Nucleus accumbens (tissue), 56 donors: Measurements from ENCODE around the gene UTP15.

ENCODE experiments used
- DNase-seq, 56 donors: peaks; one replicate each; lab custom pipeline; 2025; lab: John Stamatoyannopoulos, UW

Gene UTP15, protein sequence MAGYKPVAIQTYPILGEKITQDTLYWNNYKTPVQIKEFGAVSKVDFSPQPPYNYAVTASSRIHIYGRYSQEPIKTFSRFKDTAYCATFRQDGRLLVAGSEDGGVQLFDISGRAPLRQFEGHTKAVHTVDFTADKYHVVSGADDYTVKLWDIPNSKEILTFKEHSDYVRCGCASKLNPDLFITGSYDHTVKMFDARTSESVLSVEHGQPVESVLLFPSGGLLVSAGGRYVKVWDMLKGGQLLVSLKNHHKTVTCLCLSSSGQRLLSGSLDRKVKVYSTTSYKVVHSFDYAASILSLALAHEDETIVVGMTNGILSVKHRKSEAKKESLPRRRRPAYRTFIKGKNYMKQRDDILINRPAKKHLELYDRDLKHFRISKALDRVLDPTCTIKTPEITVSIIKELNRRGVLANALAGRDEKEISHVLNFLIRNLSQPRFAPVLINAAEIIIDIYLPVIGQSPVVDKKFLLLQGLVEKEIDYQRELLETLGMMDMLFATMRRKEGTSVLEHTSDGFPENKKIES

DNA sequence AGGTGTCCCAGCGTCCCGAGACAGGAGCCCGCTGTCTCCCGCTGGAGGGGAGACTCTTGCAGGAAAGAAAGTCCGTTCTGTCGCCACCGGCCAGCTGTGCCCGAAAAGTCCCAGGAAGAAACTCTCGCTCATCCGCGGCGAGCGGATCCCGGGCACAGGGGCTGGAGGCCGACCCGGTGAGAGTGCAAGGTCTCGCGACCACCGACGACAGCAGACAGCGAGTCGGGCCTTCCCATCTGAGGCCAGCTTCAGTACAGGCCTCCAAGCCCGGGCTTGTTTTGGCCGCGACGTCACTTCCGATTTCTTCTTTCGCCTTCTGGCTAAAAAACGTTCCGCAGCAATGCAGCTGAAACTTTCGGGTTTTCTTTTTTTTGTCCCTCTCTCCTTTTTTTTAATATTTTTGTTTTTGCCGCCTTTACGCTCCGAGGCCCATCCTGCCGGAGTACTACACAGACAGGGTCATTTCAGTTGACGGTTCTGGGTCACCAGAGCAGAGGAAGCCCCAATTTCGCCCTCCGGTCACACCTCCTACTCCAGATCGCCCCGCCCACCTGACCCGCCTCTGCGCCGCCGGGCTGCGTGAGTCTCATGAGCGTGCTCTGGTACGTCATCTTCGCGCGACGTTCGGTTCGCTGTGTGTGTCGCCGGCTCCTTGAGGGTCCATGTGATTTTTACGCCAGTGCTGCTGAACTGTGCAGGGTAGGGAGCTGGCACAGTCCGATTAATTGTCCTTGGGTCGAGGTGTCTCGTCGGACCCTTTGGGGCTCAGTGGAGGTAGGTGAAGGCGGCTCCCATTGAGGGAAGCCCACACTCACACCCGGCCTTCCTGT is at the start of gene UTP15, which contains the start of gene ANKRA2:
TSS of gene UTP15 (plus strand) at position 605 of the 830 bp plus-strand sequence. CDS start 1,602 bp downstream, outside the sequence.
TSS of gene ANKRA2 (minus strand) at position 501 of the 830 bp plus-strand sequence. CDS start 2,758 bp downstream, outside the sequence.
- DNase-seq, result peak; percentile 75 to 99 (median 95)

DNA sequence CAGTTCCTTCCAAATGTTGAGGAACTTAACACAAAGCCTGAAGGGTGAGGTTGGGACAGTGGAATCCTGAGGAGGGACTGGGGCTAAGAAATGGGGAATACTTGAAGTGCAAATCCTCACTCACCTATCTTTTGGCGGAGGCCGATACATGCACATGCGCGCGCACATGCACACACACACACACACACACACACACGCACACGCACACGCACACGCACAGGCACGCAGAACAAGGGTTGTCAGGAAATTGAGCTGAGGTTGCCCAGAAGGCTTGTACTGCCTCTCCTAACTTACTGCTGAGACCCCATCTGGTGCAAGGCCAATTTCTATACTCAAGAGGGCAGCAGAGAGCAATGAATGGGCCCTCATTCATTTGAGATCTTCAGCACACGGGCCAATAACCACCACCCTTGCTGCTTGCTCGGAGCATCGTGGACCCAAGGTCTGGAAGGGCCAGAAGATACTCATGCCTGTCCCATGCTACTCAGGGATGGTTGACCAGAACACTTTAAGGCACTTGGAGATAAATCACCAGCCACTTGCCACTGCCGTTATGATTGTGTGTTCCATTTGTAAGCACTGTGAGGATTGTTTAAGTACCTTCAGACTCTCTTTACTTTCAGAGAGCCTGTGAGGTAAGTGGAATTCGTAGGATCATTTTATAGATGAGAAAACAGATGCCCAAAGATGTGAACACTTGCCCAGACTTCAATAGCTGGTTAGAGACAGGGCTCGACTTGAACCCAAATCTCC is 45.8 kb upstream of the UTP15 start:
- peak in 49 of 56 donors; percentile 2 to 76 (median 42) for DNase-seq

DNA sequence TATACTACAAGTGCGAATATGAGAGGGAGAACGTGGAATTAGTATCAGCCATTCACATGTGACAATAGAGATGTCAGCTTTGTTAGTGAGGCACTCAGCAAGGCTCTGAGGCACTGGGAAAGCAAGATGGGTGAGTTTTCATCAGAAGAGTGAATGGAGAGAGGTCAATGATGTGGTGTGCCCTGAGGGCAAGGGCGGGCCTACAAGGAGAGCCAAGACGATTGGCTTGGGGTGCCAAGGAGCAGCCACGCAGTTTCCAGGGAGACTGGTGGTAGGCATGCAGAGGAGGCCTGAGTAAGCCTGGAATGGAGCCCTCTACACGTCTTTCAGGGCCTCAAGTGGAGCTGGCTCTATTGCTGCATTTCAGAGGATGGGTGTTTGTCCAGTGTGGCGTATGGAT is 42.6 kb upstream of the UTP15 start:
- no peak for DNase-seq

DNA sequence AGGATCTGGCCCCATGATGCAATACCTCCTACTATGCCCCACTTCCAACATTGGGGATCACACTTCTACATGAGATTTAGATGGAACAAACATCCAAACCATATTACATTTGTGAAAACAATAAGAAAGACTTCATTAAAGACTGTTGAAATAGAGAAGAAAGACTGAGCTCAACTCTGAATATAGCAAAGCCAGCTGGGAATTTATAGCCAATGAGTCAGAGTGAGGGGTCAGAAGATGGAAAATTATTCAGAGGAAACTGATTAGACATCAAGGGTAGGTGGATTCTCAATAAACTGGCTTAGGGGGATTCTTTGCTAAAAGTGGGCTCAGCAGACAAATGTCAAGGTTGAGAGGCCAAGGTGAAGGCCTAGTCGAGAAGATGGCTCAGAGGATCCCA is 41.7 kb upstream of the UTP15 start:
- no peak for DNase-seq

DNA sequence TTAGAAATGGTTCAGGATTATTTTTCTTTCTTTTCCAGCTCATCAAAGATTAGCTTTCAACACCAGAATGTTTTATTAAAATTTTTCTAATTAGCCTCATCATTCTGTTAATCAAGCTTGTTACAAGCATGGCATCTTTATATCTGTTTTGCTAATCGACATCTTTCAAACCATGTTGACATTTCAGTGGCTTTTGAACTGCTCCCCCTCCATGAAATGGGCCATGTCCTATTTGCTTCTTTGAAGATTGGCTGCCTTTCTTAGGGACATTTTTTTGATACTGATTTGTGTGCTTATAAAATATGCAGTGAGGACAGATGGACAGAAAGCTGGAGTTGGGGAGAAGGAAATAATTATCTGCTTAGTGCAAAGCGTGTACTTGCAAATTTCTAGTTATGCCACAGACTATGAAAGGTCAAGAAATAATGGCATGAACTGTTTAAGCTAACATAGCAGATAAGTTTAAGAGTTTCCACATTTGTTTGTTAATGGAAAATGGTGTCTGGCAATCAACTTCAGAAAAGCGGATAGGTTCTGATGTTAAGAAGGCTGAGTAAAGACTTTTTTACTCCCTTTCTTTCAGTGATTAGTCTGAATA is 39.8 kb upstream of the UTP15 start:
- DNase-seq, result no peak

DNA sequence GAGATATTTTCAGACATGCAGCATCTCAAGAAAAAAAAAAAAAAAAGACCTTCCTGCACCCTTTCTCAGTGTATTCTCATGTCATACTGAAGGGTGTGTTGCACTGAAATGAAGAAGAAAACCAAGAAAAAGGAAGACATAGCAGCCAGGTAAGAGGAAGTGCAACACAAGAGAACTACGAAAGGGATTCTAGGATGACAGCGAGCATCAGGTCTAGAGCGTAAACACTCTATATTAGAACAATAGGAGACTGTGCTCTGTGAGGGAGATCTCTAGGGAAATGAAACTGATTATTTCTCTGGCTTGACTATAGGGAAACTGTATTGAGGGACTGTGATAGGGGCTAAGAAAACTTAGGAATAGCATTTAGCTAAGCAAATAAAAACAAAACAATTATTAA is 37.3 kb upstream of the UTP15 start:
- DNase-seq, result no peak

DNA sequence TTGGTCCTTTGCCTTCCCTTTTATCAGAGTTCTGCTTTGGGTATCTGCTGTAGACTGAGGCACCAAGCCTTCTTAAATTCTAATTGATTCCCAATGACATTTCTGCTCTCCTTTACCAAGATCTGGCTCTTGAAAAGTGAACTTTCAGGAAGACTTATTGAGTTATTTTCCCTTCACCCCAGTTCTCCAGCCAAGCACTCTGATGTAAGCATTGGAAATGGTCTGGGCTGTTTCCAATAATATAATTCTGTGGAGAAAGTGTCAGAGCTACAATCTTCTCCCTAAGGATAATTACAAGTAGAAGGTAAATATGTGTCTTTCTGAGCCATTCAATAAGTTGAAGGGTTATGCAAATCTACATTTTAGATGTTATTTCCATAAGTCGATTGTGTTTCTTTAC is 36.5 kb upstream of the UTP15 start:
- no peak for DNase-seq

DNA sequence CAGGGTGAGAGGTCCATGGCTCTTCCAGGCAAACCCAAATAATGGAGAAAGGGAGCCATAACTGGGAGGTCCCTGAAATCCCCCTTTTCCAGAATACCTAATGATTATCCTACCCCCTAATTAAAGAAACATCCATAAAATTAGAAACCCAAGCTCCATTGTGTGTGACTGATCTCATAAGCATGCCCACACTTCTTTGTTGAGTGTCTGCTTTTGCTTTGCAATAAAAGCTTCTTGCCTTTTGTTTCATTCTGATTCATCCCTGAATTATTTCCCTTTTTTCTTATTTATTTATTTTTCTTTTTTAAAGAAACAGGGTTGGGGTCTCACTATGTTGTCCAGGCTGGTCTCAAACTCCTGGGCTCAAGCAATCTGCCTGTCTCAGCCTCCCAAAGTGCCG is 34.2 kb upstream of the UTP15 start:
- no peak for DNase-seq

DNA sequence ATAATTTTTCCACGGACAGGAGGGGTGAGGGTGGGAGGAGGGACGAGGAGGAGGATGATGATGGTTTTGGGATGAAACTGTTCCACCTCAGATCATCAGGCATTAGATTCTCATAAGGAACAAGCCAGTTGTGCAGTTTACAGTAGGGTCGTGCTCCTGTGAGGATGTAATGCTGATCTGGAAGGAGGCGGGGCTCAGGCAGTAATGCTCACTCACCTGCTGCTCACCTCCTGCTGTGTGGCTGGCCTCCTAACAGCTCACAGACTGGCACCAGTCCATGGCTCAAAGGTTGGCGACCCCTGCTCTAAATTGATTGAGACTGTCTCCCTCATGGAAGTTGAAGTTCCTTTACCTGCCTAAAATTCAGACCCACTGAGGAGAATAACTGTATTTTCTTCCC is 33.3 kb upstream of the UTP15 start:
- DNase-seq, result no peak

DNA sequence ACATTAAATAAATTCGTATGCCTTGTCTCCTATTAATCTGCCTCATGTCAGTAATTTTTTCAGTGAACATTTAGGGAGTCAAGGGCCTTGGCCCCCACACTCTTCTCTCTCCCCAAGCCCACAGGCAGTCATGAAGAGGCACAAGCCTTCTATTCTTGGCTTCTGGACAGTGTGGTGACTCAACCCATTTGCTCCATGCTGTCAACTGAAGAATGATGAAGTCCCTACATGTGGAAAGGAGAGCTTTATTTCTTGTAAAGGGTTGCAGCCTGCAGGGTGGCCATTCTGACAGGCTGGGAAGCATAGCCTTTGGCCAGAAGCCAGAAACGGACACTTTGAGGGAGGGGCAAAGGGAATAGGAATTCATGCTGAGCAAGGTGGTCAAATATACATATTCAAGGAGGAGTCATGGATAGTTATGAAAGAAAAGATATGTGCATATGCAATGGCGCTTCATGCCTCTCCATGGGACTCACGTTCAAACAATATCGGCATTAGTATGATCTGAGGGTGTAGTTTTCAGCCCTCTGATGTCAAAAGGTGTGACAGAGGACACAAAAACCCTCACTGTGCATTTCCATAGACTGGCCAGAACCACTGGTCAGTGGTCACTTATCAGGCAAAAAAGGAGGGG is 31.4 kb upstream of the UTP15 start:
- no peak for DNase-seq

DNA sequence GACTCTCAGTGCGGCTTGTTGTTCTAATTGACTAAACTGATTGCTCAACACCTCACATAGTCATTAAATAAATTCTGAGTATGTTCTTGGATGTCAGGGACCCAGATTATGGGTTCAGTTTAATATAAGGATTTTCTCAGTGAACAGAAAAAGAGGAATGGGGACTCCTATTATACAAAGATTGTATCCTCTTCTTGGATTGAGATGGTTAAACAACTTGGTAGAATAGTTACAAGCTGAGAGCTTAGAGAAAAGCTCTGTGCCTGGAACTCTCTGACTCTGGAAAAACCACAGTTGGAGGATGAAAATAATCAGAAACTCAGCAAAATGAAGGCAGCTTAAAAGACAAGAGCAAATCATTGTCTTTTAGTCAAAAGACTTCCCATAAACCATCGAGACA is 30.6 kb upstream of the UTP15 start:
- DNase-seq, result no peak

DNA sequence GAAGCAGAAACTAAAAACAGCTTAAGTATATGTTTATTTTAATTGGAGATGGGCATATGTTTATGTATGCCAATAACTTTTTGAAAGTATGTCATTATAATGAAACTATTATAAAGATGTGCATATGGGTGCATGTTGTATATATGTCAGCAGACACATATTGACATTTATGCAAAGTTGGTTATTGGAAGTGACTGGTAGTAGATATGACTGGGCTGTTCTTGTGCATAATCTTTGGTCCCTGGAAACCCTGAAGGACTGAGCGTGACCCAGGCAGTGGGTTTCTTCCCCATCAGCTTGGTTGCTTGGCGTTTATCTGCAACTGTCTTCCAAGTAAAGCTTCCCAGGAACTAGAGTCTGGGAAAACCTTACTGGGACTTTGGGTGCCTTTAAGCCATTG is 25.8 kb upstream of the UTP15 start:
- DNase-seq, result no peak

DNA sequence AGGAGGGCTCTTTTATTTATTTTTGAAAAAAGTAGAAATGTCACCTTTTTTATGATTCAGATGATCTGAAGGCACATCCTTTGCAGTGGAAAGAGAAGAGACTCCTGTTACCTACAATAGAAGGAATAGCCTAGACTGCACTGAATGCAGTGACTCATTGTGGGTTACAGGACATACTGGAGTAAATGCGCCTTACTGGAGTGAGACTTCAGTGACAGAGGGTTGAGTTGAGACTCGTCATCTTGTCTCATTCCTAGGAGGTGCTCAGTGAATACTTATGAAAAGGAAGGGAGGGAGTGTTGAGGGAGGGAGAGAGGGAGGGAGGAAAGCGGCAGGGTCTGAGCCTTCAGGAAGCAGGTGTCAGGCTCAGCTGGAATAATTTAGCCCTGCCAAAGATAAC is 25.4 kb upstream of the UTP15 start:
- no peak for DNase-seq

DNA sequence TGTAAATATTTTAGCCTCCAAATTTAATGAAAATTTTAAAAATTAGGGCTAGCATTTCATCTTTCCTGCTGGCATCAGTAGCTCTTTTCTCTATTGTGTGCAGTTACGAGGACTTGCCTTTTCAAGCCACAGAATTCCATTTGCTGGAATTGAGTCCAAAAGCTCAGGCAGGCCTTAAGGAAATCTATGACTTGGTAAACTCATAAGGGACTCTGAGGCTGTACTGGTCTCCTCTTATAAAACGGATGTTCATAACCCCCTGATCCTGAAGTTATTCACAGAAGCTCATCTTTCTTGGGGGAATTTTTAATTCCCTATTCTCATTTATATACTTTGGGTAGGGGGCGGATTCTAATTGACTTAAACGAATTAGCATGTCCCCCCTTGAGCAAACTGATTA is 23.5 kb upstream of the UTP15 start:
- DNase-seq, result no peak

DNA sequence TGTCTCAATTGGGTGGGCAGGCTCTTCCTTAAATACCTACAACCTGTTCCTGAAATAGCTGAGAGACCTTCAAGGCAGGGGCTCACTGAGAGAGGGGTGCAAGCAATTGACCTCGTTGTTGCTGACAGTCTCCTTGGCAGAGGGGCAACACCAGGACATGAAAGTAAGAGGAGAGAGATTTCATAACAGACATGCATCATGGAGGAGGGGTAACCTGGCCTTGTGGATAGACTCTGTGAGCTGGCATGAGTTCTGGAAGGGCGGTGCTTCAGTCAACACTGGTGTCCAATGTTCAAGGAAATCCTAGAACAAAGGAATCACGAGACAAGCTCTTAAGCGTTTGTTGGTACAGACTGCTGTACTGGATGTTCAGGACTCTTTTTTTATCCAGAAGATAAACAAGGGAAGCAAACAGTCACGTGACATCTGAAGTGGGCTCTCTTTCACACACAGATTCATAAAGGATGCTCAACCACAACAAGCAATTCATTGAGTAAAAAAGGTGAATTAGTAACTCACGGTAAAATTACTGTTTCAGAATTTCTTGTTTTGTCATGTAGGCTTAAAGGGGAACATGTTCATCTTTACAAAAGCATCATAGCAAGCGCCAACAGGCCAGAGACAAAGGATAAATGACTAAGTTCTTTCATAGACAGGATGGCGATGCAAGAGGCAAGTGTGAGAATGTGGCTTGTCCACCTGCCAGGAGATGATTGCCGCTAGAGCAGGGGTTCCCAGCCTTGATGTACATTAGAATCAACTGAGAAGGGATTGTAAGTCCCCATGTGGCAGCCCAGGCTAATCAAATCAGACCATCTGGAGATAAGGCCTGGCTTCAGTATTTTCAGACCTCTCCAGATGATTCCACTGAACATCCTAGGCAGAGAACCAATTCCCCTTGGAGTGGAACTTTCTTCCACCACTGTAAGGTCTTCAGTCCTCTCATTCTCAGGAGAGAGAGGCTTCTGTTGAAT is 20.8 kb upstream of the UTP15 start:
- no peak for DNase-seq

DNA sequence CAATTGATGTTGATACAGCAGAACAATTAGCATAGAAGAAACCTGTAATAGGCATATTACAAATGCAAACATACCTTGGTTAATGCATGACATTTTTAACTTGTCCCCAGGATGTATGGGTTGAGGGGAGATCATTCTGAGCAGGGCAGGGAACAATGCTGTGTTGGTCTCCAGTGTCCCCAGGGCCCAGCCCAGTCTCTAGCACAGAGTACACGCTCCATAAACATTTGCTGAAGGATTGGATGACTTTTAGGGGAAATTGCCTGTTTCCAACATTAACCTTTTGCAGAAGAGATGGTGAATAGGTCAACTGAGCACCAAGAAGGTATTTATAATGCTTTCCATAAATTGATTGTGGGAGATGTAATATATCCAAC is 20.2 kb upstream of the UTP15 start:
- DNase-seq, result no peak

DNA sequence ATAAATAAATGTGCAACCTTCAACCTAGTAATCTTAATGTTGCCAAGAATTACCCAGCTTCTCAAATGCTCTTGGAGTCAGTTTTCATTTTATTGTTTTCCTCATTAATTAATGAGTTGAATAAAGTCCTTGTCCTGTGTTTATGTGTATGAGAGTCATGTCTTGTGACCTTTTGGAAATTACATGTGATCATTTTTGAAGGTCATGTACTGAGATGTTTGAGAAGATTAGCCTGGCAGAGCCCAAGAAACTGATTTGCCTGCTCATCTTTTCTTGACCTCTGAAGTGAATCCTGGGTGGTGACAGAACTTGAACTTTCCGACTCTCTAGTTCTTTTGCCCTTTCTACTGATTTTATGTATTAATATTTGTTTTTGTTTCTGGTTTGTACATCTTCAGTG is 15.5 kb upstream of the UTP15 start:
- DNase-seq, result no peak

DNA sequence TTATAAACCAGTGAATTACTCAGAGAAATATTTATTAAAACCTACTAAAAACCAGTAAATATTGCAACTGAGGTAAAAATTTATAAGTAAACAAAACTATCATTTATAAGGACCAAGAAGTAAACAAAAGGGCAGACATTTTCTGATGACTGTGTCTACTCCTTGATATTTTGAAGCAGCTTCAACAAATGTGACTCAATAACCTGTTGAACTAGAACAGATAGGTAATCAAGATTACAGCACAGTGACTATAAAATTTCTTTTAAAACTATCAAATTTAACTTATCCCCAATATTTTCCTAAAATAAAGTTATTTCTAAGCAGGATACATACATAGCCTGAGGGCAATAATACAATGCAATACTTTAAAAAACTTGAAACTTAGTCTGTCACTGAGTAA is 12.9 kb upstream of the UTP15 start:
- no peak for DNase-seq

DNA sequence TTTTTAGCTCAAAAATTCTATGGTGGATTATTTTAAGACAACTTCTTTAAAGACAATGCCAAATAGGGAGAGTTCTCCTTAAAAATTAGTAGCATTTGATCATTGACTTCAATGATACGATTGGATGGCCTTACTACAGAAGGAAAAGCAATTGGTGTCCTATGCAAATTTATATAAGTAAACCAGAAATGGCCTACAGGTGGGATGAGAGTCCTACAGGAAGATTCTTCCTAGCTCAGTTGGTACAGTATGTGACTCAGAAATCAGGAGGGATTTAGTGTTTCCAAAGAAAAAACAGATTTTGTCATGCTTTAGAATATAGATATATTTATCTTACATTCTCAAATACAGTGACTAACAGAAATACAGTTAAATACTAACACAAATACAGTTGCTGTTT is 6.6 kb upstream of the UTP15 start:
- no peak for DNase-seq
